LNCaP clone FGC (cell line): ENCODE measurements around the gene PNMA8C.

Experiments used
- DNase-seq: peaks from one replicate; pipeline ENCODE4 v3.0.0-alpha.2; 2011; ENCODE audit warnings: low read depth
- H3K4me3 ChIP-seq: 2 replicates; pipeline ENCODE4 v1.5.1; 2011; ENCODE audit warnings: mild to moderate bottlenecking, low read depth, low read length, control low read depth
- TF ChIP-seq, protein P1 (sequence below): IDR thresholded peaks from 2 replicates; pipeline ENCODE4 v1.5.1; 2012; ENCODE audit warnings: mild to moderate bottlenecking; ENCODE audit not compliant: control insufficient read depth, insufficient read depth; ENCODE audit errors: extremely low read depth

The PNMA8C gene

DNA sequence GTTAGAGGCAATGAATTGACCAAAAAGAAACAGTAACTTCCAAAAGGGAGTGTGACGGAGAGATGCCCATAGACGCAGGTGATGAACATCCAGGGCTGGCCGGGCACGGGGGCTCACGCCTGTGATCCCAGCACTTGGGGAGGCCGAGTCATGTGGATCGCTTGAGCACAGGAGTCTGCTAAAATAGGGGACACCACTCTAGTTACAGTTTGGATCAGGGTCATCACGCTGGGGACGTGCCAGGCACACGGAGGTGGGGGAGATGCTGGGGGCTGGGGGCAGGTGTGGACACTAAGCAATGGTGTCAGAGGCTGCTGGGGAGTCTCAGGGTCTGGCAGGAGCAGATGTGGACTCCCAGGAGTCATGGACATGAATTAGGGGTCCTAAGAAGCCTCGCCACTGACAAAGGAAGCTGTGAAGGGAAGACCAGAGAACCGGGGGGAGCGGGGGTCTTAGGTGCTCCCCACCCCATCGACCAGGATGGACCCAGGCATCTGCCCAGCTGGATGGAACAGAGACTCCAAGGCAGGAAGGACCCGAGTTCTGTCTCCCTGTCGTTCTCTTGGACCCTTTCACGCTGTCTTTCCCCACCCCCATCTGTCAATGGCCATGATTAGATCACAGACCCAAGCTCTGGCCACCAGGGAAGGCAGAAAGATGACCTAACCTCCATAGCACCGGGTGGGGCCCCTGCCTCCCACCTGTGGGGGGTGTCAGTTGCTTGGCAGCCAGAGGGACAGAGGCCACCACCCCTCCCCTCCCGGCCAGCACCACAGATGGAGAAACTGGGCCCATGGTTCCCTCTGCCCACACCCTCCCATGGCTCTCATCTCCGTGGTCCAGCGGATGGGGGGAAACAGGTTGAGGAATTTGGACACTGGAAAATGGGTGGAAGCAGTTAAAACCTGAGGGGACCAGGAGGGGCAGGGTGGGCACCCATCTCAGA is 35.0 kb downstream of the PNMA8C start:
- DNase-seq, result no peak
- no peak overlapping the region for H3K4me3 ChIP-seq
- TF ChIP-seq, protein P1, sequence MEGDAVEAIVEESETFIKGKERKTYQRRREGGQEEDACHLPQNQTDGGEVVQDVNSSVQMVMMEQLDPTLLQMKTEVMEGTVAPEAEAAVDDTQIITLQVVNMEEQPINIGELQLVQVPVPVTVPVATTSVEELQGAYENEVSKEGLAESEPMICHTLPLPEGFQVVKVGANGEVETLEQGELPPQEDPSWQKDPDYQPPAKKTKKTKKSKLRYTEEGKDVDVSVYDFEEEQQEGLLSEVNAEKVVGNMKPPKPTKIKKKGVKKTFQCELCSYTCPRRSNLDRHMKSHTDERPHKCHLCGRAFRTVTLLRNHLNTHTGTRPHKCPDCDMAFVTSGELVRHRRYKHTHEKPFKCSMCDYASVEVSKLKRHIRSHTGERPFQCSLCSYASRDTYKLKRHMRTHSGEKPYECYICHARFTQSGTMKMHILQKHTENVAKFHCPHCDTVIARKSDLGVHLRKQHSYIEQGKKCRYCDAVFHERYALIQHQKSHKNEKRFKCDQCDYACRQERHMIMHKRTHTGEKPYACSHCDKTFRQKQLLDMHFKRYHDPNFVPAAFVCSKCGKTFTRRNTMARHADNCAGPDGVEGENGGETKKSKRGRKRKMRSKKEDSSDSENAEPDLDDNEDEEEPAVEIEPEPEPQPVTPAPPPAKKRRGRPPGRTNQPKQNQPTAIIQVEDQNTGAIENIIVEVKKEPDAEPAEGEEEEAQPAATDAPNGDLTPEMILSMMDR, result no peak

DNA sequence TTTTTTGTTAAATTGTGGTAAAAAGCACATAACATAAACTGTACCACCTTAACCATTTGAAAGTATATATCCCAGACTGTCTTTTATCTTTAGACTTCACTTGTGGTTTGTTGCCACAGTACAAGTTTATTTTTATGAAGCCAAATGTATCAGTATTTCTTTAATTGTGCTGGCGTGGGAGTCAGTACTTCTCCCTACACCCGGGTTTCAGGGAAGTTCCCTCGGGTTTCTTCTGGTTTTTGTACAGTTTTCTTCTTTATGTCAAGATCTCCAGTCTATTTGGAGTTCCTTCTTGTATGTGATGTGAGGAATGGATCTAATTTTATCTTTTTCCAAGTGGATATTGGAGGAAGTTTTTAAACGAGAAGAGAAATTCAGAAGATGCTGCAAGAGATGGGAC is 35.9 kb downstream of the PNMA8C start:
- DNase-seq, result no peak
- H3K4me3 ChIP-seq, result no peak overlapping the region
- TF ChIP-seq, protein P1, result no peak

DNA sequence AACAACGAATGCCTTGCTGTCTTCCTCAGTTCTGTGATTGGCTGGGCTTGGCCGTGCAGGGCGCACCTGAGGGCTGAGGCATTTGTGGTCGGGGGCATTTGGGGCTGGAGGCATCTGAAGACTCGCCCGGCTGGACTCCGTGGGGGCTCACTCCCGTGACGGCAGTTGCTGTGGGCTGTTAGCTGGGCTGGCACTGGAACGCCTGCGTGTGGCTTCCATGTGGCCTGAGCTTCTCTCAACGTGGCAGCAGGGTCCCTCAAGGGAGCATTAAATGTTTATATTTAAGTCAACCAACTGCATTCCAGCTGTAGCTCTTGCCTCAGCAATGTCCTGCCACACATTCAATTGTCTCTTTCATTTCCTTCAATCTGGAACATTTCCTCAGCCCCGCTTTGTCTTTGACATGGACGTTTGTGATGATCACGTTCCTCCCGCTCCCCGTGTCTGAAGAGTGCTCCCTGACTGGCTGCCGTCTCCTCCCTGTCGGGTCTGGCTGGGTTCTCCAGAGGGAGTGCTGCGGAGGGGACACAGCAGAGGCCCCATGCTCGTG is 36.4 kb downstream of the PNMA8C start:
- H3K4me3 ChIP-seq, result no peak overlapping the region
- TF ChIP-seq, protein P1, result no peak

DNA sequence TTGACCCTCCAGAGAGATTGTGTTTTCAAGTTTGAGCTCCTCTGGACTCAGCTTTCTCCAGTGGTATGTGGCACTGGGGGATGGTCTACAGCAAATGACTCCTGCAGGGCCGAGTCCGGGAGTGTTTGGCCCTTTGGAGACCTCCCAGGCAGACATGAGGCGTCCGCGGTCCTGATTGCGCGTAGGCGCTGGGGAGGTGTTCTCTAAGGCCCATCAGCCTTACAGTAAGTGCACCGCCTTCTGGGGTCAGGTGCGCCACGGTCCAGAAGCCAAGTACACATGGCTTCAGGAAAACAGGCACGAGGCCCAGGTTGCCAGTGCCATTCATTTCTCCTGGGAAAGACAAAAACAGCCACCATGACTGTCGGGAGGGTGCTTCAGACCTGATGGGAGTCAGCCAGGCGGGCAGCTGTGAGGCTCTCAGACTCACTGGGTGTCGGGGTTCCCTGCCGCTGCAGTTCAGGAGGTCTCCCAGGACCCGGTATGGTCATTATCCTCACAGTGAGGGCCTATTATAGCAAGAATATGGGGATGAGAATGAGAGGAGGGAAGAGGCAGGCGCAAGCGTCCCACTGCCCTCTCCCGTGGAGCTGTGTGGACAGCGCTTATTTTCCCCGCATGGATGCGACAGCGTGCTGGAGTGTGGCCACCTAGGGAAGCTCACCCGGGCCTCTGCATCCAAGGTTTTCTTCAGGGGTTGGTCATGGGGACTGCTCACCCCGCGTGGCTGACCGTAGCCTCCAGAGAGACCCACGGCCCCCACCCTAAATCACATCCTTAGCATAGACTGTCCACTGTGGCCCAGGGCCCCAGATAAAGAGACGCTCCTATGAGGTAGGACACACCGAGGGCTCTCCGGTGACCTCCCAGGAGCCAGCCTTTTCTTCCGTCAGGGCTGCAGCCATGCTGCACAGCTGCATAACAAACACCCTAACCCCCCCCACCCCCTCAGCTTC is 37.2 kb downstream of the PNMA8C start:
- DNase-seq, result no peak
- TF ChIP-seq, protein P1, result no peak
- H3K4me3 ChIP-seq, result no peak overlapping the region

More for the DNA sequence above, 36.4 kb downstream of the PNMA8C start:
- no peak for DNase-seq

DNA sequence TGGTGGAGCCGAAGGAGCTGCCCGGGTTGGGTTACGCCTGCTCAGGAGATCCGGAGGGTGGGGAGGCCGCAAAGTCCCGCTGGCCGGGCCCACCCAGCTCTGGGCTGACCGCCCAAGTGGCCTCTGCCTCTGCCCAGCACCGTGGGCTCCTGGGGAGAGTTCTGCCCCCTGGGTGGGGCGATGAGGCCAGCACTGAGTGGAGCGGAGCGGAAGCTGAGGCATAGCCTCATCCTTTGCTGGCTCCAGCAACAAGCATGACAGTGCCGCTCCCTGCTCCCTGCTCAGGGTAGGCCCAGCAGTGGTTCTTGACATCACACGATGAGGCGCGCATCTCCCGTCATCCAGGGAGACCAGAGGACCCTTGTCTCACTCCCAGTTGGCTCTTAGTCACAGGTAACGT is 37.9 kb downstream of the PNMA8C start:
- H3K4me3 ChIP-seq, result no peak overlapping the region
- TF ChIP-seq, protein P1, result no peak
- no peak for DNase-seq

DNA sequence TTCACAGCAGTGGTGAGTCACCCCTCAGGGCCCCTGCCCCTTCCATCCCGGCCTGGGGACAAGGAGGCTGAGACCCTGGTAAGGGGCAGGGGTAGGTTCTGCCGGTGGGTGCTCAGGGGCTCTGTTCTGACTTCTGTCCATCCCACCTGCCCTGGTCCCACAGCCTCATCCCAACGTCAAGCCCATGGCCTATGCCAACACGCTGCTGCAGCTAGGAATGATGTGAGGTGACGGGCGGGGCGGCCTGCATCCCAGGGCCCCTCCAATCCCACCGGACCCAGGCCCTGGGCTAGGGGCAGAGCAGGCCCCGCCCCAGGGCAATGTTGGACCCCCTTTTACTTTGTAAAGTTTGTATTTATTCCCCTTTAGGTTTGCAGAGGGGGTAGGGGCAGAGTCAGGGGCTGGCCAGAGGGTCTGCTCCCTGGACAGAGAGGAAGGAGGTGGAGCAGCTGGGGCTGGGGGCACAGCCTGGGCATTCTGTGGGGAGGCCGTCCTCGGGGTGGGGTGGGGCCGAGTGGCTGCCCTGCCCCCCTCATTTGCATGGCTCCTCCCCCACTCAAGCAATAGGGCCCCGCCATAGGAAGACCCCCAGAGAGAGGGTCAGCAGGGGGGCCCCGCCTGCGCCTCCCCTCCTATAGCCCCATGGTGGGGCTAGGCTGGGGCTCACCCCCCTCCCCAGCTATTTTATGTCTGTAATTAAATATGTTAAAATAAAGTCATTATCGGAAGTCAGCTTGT is 38.4 kb downstream of the PNMA8C start:
- TF ChIP-seq, protein P1, result no peak
- no peak overlapping the region for H3K4me3 ChIP-seq
- DNase-seq, result no peak
